HCT116 (cell line): ENCODE data around the gene AVP. TPM values are rescaled to one million over a fixed set of nuclear protein-coding genes. Genes with fewer than 3 reads are reported as not detected.

ENCODE experiments used
- ATAC-seq: fragments of 200-7000 bp; cut with Tn5 transposase; 2 replicates; pipeline ENCODE4 v1.9.1; 2020; ENCODE audit warnings: mild to moderate bottlenecking, moderate library complexity
- BruUV-seq: library from RNA; stranded (reverse); fragments of 400-500 nt; replicated peaks from 2 replicates; lab custom pipeline; 2021; lab: Mats Ljungman, UMichigan
- CTCF ChIA-PET: fragments of 300-600 bp; sonication (Branson Sonifier 250); formaldehyde crosslinking; loops from one replicate; lab custom pipeline; 2021; ENCODE audit warnings: antibody characterized with exemption; lab: Charles Lee
- POLR2A ChIA-PET: fragments of 300-600, 350-600 bp; sonication (Branson Sonifier 250); formaldehyde crosslinking; loops from one replicate; lab custom pipeline; 2021; ENCODE audit warnings: antibody characterized with exemption; lab: Charles Lee
- RAD21 ChIA-PET, 2 experiments: fragments of 300-600 bp; sonication (Branson Sonifier 250); formaldehyde crosslinking; loops; one replicate each; lab custom pipeline; 2023; ENCODE audit warnings: low total read pairs in 2 of 2; ENCODE audit not compliant: uncharacterized antibody in 2 of 2, unreplicated experiment in 2 of 2, low non-redundant PET in 1 of 2; lab: Charles Lee
- DNase-seq: peaks from one replicate; pipeline ENCODE4 v3.0.0-alpha.2; 2010; ENCODE audit warnings: low read depth, low spot score
- H2AFZ ChIP-seq: fragments of 200-600 bp; shearing (Covaris generic), sonication (generic); 2 replicates; pipeline ENCODE4 v1.6.1; 2017; ENCODE audit warnings: low read depth, mixed run types, mixed read lengths, antibody characterized with exemption, low read length; ENCODE audit not compliant: poor library complexity, severe bottlenecking
- H3K27ac ChIP-seq: 2 replicates; pipeline ENCODE4 v1.5.1; 2012; ENCODE audit warnings: low read depth, low read length
- H3K27me3 ChIP-seq: fragments of 200-600 bp; sonication (generic); 2 replicates; pipeline ENCODE4 v1.6.1; 2016; ENCODE audit warnings: mixed run types, low read length, mixed read lengths; ENCODE audit not compliant: insufficient read depth
- H3K36me3 ChIP-seq, 2 experiments: fragments of 200-500 bp in 1 of 2; fragments of 200-600 bp in 1 of 2; sonication (Bioruptor generic) in 1 of 2; sonication (generic) in 1 of 2; 2 replicates each; pipeline versions ENCODE4 v1.5.1 to v1.6.1; 2014 to 2016; ENCODE audit warnings: low read length in 2 of 2, inconsistent platforms in 1 of 2, mixed read lengths in 1 of 2, mixed run types in 1 of 2; ENCODE audit not compliant: insufficient read depth in 2 of 2, control insufficient read depth in 1 of 2
- H3K4me1 ChIP-seq, 2 experiments: fragments of 200-600 bp in 1 of 2; sonication (generic) in 1 of 2; 2 replicates each; pipeline versions ENCODE4 v1.5.1 to v1.6.1; 2012 to 2017; ENCODE audit warnings: low read length in 2 of 2, inconsistent platforms in 1 of 2, mild to moderate bottlenecking in 1 of 2, mixed read lengths in 1 of 2, mixed run types in 1 of 2, moderate library complexity in 1 of 2; ENCODE audit not compliant: insufficient read depth in 2 of 2, control insufficient read depth in 1 of 2
- H3K4me2 ChIP-seq: fragments of 200-600 bp; sonication (generic); 2 replicates; pipeline ENCODE4 v1.6.1; 2017; ENCODE audit warnings: mixed run types, low read length, mixed read lengths
- H3K4me3 ChIP-seq, 2 experiments: fragments of 200-600 bp in 1 of 2; sonication (generic) in 1 of 2; replicated peaks in 1 of 2; 2 replicates each; pipeline ENCODE4 v1.5.1; 2011 to 2016; ENCODE audit warnings: low read length in 2 of 2, control low read depth in 1 of 2, low read depth in 1 of 2, mild to moderate bottlenecking in 1 of 2, mixed read lengths in 1 of 2, mixed run types in 1 of 2
- H3K79me2 ChIP-seq: fragments of 200-600 bp; sonication (generic); 2 replicates; pipeline ENCODE4 v1.6.1; 2017; ENCODE audit warnings: mild to moderate bottlenecking, mixed run types, low read length, moderate library complexity, mixed read lengths; ENCODE audit not compliant: insufficient read depth
- H3K9ac ChIP-seq: fragments of 200-600 bp; sonication (generic); 2 replicates; pipeline ENCODE4 v1.6.1; 2016; ENCODE audit warnings: low read length, mixed read lengths
- H3K9me2 ChIP-seq: fragments of 200-600 bp; sonication (generic), shearing (Covaris generic); 2 replicates; pipeline ENCODE4 v1.6.1; 2017; ENCODE audit warnings: mixed run types, mild to moderate bottlenecking, moderate library complexity; ENCODE audit not compliant: insufficient read depth
- H3K9me3 ChIP-seq, 2 experiments: fragments of 200-500 bp in 1 of 2; fragments of 200-600 bp in 1 of 2; sonication (Bioruptor generic) in 1 of 2; sonication (generic) in 1 of 2; 2 replicates each; pipeline ENCODE4 v1.6.1; 2014 to 2017; ENCODE audit warnings: low read length in 2 of 2, mixed read lengths in 2 of 2, inconsistent platforms in 1 of 2, low read depth in 1 of 2, mild to moderate bottlenecking in 1 of 2, mixed run types in 1 of 2, moderate library complexity in 1 of 2; ENCODE audit not compliant: control insufficient read depth in 1 of 2, insufficient read depth in 1 of 2
- H4K20me1 ChIP-seq: fragments of 200-600 bp; sonication (generic), shearing (Covaris generic); 2 replicates; pipeline ENCODE4 v1.6.1; 2017; ENCODE audit warnings: mixed run types, mild to moderate bottlenecking, moderate library complexity; ENCODE audit not compliant: insufficient read depth
- CBX3 ChIP-seq: IDR thresholded peaks from 2 replicates; pipeline ENCODE4 v1.6.1; 2012; ENCODE audit warnings: low read depth
- CEBPB ChIP-seq: IDR thresholded peaks from 2 replicates; pipeline ENCODE4 v1.6.1; 2012; ENCODE audit warnings: low read depth
- EGR1 ChIP-seq: IDR thresholded peaks from 2 replicates; pipeline ENCODE4 v1.6.1; 2012; ENCODE audit warnings: low read depth
- ELF1 ChIP-seq: IDR thresholded peaks from 2 replicates; pipeline ENCODE4 v1.6.1; 2012; ENCODE audit warnings: low read depth, borderline replicate concordance
- EZH2 ChIP-seq: fragments of 200-600 bp; sonication (generic); IDR thresholded peaks from 2 replicates; pipeline ENCODE4 v1.6.1; 2017; ENCODE audit warnings: antibody characterized with exemption, mixed run types
- EZH2phosphoT487 ChIP-seq: fragments of 200-600 bp; IDR thresholded peaks from 2 replicates; pipeline ENCODE4 v1.6.1; 2018; ENCODE audit warnings: antibody characterized with exemption, borderline replicate concordance
- POLR2A ChIP-seq: IDR thresholded peaks from 2 replicates; pipeline ENCODE4 v1.7.0; 2011; ENCODE audit warnings: borderline replicate concordance; ENCODE audit not compliant: insufficient read depth, insufficient read length; ENCODE audit errors: extremely low read depth
- POLR2AphosphoS5 ChIP-seq: IDR thresholded peaks from 2 replicates; pipeline ENCODE4 v1.6.1; 2011; ENCODE audit warnings: mild to moderate bottlenecking, low read depth, low read length, moderate library complexity
- REST ChIP-seq: IDR thresholded peaks from 2 replicates; pipeline ENCODE4 v1.6.1; 2012; ENCODE audit warnings: low read depth
- SIN3A ChIP-seq: IDR thresholded peaks from 2 replicates; pipeline ENCODE4 v1.6.1; 2012; ENCODE audit warnings: low read depth
- SRF ChIP-seq: IDR thresholded peaks from 2 replicates; pipeline ENCODE4 v1.6.1; 2012; ENCODE audit warnings: low read depth
- TCF7L2 ChIP-seq: IDR thresholded peaks from 2 replicates; pipeline ENCODE4 v1.7.0; 2011; ENCODE audit warnings: borderline replicate concordance, inconsistent platforms; ENCODE audit not compliant: insufficient read depth, insufficient read length; ENCODE audit errors: extremely low read depth
- YY1 ChIP-seq: IDR thresholded peaks from 2 replicates; pipeline ENCODE4 v1.6.1; 2011; ENCODE audit warnings: low read length, low read depth, moderate library complexity, mild to moderate bottlenecking; ENCODE audit not compliant: insufficient replicate concordance; ENCODE audit errors: extremely low read depth
- ZBTB33 ChIP-seq: IDR thresholded peaks from 2 replicates; pipeline ENCODE4 v1.6.1; 2011; ENCODE audit warnings: mild to moderate bottlenecking, low read length, moderate library complexity; ENCODE audit not compliant: insufficient replicate concordance; ENCODE audit errors: extremely low read depth
- ZFX ChIP-seq: fragments of 450-650 bp; IDR thresholded peaks from 2 replicates; pipeline ENCODE4 v1.6.1; 2017
- ZNF274 ChIP-seq: fragments of 200-500 bp; sonication (Bioruptor generic); IDR thresholded peaks from 2 replicates; pipeline ENCODE4 v1.6.1; 2014; ENCODE audit warnings: mild to moderate bottlenecking, low read depth, low read length, inconsistent platforms
- intact Hi-C: fragments of 100-400 bp; cut with micrococcal nuclease; formaldehyde crosslinking; loops from 2 replicates; pipeline ENCODE4 v1.10.0; 2022
- total RNA-seq: library from RNA; stranded (reverse); gene quantifications from one replicate; pipeline ENCODE4 v1.2.1, GENCODE V29; 2021; ENCODE audit not compliant: unreplicated experiment
- TF ChIP-seq, protein P1 (sequence below): IDR thresholded peaks from 2 replicates; pipeline ENCODE4 v1.6.1; 2012
- TF ChIP-seq, protein P2 (sequence below): IDR thresholded peaks from 2 replicates; pipeline ENCODE4 v1.6.1; 2012
- TF ChIP-seq, protein P3 (sequence below), 3 experiments: fragments of 200-600 bp in 1 of 3; sonication (generic) in 1 of 3; IDR thresholded peaks in 2 of 3; conservative IDR thresholded peaks in 1 of 3; 2 replicates each; pipeline ENCODE4 v1.5.1; 2012 to 2017; ENCODE audit warnings: low read depth in 2 of 3, low read length in 2 of 3, antibody characterized with exemption in 1 of 3, borderline replicate concordance in 1 of 3, control low read depth in 1 of 3, mild to moderate bottlenecking in 1 of 3, mixed read lengths in 1 of 3, mixed run types in 1 of 3, moderate library complexity in 1 of 3; ENCODE audit not compliant: insufficient read depth in 1 of 3

AVP gene
- total RNA-seq, 1 experiment from 2014 or later: not detected

DNA sequence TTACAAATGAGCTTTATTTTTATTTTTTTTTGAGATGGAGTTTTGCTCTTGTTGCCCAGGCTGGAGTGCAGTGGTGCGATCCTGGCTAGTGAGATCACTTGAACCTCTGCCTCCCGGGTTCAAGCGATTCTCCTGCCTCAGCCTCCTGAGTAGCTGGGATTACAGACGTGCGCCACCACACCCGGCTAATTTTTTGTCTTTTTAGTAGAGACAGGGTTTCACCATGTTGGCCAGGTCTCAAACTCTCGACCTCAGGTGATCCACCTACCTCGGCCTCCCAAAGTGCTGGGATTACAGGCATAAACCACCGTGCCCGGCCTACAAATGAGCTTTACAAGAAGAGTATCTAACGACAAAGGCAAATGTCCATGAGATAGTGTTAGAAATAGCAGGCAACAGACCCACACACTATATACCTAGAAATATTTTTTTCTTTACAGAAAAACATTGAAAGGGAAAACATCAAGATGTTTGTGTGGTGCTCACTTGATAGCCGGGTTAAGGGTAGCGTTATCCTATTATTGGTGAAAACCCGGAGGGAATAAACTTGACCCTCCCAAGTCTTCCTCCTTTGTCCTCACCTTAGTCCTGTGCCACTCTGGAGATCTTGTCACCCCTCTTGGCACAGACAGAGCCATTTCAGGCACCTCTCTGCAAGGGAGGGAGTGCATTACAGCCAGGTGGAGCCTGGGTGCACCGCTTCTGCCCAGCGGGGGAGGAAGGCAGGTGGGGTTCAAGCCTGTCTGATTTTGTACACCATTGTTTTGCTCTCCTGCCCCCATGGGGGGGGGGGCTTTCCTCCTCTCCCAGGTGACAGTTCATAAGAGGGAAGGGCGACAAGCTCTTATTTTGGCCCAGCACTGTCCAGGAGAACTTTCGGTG, 21.0 kb upstream of the AVP start:
- no peak for DNase-seq
- no peak for ATAC-seq
- Histone ChIP-seq H3K4me1 (no peaks in the 10 kb centered on the region), H3K27me3 (no peaks in the 10 kb centered on the region), H3K79me2 (no peaks in the 10 kb centered on the region), H2AFZ (no peak overlapping the region), H3K36me3 (no peaks in the 10 kb centered on the region; a peak in 1 of 4 replicates), H3K9ac (no peak overlapping the region), H4K20me1 (no peaks in the 10 kb centered on the region), H3K9me2 (no peaks in the 10 kb centered on the region), H3K4me2 (no peak overlapping the region), H3K4me3 (no peak overlapping the region), H3K9me3 (no peaks in the 10 kb centered on the region), H3K27ac (no peak overlapping the region)
- RAD21 ChIA-PET: no interaction called here
- intact Hi-C loops: no loop called here
- no peak for TF ChIP-seq SIN3A
- TF ChIP-seq, protein P1, sequence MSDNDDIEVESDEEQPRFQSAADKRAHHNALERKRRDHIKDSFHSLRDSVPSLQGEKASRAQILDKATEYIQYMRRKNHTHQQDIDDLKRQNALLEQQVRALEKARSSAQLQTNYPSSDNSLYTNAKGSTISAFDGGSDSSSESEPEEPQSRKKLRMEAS: no peak
- no peak for TF ChIP-seq CBX3
- TF ChIP-seq EGR1: no peak
- TF ChIP-seq ZFX: no peak
- TF ChIP-seq POLR2A: no peak
- TF ChIP-seq ZBTB33: no peak
- no peak for TF ChIP-seq YY1
- TF ChIP-seq POLR2AphosphoS5: no peak
- TF ChIP-seq SRF: no peak
- no peak for TF ChIP-seq REST
- no peak for TF ChIP-seq CEBPB
- no peak for TF ChIP-seq ELF1
- no peak for TF ChIP-seq ZNF274
- TF ChIP-seq, protein P2, sequence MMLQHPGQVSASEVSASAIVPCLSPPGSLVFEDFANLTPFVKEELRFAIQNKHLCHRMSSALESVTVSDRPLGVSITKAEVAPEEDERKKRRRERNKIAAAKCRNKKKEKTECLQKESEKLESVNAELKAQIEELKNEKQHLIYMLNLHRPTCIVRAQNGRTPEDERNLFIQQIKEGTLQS: no peak
- TF ChIP-seq, protein P3, sequence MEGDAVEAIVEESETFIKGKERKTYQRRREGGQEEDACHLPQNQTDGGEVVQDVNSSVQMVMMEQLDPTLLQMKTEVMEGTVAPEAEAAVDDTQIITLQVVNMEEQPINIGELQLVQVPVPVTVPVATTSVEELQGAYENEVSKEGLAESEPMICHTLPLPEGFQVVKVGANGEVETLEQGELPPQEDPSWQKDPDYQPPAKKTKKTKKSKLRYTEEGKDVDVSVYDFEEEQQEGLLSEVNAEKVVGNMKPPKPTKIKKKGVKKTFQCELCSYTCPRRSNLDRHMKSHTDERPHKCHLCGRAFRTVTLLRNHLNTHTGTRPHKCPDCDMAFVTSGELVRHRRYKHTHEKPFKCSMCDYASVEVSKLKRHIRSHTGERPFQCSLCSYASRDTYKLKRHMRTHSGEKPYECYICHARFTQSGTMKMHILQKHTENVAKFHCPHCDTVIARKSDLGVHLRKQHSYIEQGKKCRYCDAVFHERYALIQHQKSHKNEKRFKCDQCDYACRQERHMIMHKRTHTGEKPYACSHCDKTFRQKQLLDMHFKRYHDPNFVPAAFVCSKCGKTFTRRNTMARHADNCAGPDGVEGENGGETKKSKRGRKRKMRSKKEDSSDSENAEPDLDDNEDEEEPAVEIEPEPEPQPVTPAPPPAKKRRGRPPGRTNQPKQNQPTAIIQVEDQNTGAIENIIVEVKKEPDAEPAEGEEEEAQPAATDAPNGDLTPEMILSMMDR (IDR thresholded peaks at IDR 0.05 in 2 of 3, conservative IDR thresholded peaks at IDR 0.05 in 1 of 3; ENCODE audit: borderline replicate concordance in 1 of 3, insufficient read depth in 1 of 3, low read depth in 2 of 3, low read length in 2 of 3): no peak
- no peak for TF ChIP-seq TCF7L2
- no peak for TF ChIP-seq EZH2
- no peak for TF ChIP-seq EZH2phosphoT487
- POLR2A ChIA-PET: no interaction called here
- CTCF ChIA-PET: no interaction called here
- BruUV-seq: no TSS peak
